NK-92 treated with Interleukin-12 subunit alpha and Interleukin-12 subunit beta, amount 100 ng/mL, for 24 hours (cell line): ENCODE results near the gene ALDH1A3.

Experiments
- DNase-seq: peaks from one replicate; lab custom pipeline; 2025; lab: John Stamatoyannopoulos, UW

ALDH1A3 gene

GRCh38 chr15:100859970-100860828 lies 19.4 kb upstream of the ALDH1A3 start:
- no peak for DNase-seq

DNA sequence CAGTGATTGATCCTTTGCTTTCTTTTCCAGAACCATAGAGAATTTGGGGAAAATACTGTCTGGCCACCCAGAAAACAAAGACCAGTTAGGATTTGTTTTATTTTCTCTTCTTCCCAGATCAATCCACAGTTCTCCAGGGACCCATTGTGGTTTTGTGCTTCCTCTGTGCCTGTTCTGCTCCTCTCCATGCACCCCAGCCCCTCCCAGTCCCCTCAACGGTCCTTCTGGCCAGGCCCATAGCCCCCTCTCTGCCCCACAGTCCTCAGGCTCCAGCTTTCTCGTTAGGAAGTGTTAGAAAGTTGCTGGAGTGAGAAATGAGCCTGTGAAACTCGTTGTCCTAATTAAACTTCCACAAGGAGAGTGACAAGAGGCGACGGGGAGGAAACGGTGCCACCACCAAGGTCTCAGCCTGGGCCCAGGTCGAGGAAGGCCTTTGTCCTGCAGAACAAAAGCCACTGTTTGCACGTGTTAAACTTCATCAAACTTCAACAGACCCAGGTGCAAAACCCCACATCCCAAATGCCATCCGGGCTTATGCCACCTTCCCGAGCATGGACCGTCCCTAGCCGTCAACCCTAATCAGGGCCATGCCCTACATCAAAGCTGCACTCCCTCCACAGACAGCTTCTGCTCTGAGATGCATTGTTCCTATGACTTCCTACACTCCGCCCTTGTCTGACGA lies 18.7 kb upstream of the ALDH1A3 start:
- DNase-seq: no peak

- DNase-seq: no peak
Observed at GRCh38 chr15:100861511-100861991, 18.1 kb upstream of the ALDH1A3 start.

DNA sequence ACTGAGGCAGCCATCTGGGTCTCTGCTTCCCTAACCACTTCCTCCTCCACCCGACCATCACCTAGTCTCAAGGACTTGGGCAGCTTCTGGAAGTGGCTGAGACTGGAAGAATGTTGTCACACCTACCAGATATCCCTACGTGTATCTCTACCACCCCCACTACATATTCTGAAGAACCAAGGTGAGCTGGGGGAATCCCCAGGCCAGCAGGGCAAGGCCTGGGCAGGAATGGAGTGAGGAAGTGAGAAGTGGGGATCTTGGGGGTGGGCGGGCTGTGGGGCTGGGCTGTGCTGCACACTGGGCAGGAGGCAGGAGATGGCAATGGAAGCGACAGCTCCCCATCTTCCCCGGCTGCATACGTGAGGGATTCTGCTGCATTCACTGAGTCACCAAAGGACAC lies 17.5 kb upstream of the ALDH1A3 start:
- no peak for DNase-seq

GRCh38 chr15:100863075-100863795 lies 16.4 kb upstream of the ALDH1A3 start:
- no peak for DNase-seq

GRCh38 chr15:100863796-100864267 lies 15.8 kb upstream of the ALDH1A3 start:
- no peak for DNase-seq

DNA sequence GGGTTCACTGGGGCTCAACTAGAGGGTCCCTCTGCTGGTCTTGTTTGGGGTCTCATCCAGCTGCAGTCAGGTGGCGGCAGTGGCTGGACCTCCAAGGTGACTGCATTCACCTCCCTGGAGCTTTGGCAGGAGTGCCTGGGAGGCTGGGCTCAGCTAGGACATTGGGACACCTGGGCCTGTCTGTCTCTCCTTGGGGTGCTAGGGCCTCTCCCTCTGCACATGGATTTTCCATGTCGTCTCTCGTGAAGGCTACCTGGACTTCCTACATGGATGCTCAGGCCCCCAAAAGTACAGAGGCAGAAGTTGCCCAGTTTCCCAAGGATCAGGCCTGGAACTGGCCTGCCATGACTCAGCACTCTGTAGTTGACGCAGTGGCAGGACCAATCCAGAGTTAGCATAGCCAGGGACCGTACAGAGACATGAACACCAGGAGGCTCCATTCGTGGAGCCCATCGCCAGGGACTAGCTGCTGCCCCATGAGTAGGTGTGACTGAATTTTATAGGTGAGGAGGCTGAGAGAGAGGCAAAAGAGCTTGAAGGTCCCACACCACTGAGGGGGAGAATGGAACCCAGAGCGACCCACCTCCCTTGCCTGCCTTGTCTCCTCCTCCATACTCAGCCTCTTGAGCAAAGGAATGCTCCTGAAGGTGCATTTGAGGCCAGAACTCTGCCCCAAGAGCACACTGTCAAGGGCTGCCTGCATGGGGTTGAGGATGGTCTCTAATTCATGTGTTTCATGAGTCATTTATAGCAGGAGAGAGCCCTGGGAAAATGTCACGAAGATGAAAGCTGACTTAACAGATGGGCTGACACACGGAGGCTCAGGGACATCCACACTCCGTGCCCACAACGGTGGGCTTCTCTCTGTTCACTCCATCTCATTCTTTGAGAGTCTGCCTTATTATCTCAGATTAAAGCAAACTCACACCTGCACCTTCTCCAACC lies 13.0 kb upstream of the ALDH1A3 start:
- no peak for DNase-seq

GRCh38 chr15:100867433-100867832 lies 12.2 kb upstream of the ALDH1A3 start:
- DNase-seq: no peak

DNA sequence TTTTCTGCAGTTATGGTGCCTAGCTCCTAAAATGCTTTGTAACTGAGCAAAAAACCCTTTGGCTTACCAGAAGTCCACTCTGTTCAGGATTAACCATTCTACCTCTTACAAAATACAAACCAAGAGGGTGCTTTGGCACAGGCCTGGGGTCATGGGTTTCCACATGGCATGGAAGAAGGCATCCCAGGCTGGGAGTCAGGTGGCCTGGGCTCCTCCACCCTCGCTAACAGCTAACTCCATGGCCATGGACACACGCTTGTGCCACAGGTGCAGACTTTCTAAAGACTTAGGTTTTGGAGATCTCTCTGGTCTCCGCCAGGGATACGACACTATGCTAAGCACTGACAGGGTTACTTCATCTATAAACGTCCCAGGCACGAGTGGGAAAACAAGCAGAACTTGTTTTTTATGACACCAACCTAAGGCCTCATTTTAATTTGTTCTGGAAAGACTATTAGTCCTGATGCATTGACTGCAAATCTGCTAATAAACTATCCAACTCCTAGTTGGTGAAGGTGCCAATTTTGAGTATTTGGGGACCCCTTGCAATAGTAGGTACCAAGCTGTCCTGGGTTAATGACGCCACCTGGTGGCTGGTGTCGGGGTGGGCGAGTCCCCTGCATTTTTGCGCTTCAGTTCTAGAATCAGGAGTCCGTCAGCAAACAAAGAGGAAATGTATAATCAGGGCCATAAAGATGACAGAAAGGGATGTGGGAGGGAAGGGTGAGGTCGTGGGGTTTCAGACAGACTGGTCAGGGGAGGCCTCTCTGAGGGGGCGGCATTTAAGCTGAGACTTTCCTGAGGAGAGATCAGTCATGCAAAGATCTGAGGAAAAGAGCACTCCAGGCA lies 10.3 kb upstream of the ALDH1A3 start:
- no peak for DNase-seq

DNA sequence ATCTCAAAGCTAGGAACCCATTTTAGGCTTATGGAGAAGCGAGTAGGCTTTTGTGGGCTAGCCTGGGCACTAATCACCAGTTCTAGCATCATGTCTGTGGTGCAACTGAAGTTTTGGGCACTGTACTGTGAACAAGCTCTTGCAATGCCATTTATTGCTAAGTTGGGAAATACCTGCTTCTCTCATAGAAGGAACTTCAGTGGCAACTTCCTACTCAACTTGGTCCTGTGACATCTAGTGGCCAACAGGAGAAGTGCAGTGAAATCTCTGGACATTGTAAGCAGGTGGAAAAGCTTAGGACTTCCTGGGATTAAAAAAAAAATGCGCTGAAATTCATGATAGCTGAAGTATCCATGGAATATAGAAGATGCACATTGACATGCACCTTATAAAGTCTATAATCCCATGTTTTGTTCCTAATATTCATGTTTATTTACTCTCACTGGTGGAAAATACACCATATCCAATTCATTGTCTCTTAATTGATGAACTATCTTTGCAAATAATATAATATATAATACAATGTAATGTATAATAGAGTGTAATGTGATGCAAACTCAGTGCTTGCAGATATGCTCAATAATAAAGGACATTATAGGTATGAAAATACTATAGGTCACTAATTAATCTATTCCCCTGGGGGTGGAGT lies 6.5 kb upstream of the ALDH1A3 start:
- peak; percentile 33 for DNase-seq

GRCh38 chr15:100875495-100875894 lies 4.1 kb upstream of the ALDH1A3 start:
- no peak for DNase-seq

- no peak for DNase-seq
Observed at GRCh38 chr15:100875976-100876375, 3.7 kb upstream of the ALDH1A3 start.

DNA sequence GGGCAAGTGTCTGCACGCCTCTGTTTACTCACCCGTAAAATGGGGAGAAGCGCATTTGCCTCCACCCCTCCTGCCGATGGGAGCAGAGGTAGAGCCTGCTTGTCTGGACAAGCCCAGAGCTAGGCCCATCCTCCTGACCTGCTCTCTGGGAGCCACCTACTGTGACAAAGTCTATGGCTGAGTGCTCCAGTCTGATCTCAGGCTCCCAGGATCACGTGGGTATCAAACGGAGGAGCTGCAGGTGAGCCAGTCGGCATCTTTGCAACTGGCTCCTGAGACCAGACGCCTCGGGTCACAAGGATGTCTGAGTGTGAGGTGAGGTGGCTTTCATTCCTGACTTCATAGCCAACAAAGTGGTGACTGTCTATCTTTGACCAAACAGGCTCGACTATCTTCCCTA lies 2.1 kb upstream of the ALDH1A3 start:
- no peak for DNase-seq

- DNase-seq: no peak
Observed at GRCh38 chr15:100878130-100878529, 1.5 kb upstream of the ALDH1A3 start.

DNA sequence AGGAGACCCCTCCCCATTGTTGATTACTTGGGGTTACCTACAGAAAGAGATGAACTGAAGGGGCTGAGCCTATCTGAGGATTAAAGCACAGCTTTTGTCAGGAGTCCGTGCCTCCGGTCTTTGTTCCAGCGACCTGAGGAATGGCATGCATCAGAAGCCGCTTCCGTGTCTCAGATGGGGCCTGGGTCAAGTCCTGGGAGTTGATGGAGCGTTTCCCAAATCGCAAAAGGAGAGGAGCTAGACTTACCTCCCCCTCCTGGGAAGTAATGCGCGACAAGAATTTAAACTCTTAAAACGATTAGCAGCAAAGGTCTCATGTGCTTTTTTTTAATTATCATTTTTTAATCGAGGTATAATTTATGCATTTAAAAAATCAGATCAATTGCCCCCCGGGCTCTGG lies 983 bp upstream of the ALDH1A3 start:
- no peak for DNase-seq

- no peak for DNase-seq
Observed at GRCh38 chr15:100879061-100879463, 569 bp upstream of the ALDH1A3 start.

DNA sequence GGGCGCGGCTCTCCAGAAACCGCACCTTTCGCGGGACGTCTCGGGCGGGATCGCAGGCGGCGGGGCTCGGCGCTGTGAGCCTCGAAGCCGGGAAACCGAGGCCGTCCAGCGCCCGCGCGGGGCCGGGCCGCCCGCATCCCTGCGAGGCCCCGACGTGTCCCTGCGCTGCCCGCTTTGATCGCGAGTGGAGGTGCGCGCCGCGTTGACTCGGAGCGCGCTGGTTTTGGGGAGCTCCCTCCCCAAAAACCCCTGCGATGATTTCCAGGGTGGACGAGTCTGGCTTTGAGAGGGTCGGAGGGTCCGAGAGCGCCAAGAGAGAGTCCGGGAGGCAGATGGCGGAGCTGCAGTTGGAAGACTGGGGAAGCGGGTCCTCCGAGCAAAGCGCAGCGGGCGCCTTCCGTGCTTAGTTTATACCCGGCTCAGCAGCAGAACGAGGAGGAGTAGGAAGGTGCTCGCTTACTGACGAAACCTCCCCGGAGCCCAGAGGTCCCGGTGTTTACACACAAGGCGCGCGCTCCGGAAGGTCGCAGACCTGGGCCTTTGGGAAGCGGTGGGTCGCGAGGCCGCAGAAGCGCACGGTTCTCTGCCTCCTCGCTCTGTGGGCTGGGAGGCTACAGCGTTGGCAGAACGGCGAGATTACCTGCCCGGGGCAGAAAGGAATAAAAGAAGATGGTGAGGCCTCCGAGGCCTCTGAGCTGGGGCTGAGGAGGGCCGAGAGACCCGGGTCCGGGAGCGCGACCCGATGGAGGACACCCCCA lies 687 bp downstream of the ALDH1A3 start:
- DNase-seq: no peak

- DNase-seq: no peak
Observed at GRCh38 chr15:100880897-100881242, 1.2 kb downstream of the ALDH1A3 start.
